ENCODE measurements around the gene RAB8A. TPM values are rescaled to one million over a fixed set of nuclear protein-coding genes. Genes with fewer than 3 reads are reported as not detected.

RAB8A gene
- total and polyA plus RNA-seq, 9 of the 15 experiments (the other 6 are each of a cell fraction or from before 2014, with no cell fraction given) = 11.2 to 102 (median 53.2) TPM

DNA sequence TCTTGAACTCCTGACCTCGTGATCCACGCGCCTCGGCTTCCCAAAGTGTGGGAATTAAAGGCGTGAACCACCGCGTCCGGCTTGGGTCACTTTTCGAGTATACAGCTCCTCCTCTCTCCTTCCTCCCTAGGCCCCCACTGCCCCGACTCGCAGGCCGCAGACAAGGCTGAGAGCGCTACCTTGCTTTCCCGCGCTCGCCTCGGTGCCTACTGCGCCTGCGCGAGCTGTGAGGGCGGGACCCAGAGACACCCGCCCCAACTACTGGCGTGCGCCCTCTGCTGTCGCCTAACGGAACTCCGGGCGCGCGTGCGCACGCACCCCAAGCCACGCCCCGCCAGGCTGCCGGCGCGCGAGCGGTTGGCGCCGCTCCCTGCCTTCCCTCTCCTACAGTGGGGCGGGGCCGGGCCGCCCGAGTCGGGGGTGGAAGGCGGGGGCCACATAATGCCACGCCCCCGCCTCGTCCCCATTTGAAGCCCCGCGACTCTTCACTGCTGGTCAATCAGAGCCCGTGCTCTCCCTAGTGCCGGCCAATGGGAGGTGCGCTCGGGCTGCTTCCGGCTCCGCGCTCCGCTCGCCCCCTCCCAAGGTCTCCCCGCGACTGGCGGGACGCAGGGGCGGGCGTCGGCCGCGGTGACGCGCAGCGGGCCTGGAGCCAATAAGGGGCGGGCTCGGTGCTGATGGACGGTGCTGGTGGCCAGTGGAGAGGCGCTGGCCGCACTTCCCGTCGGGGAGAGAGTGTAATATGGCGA is at the start of gene RAB8A (continued):
- TF ChIP-seq, protein P1, sequence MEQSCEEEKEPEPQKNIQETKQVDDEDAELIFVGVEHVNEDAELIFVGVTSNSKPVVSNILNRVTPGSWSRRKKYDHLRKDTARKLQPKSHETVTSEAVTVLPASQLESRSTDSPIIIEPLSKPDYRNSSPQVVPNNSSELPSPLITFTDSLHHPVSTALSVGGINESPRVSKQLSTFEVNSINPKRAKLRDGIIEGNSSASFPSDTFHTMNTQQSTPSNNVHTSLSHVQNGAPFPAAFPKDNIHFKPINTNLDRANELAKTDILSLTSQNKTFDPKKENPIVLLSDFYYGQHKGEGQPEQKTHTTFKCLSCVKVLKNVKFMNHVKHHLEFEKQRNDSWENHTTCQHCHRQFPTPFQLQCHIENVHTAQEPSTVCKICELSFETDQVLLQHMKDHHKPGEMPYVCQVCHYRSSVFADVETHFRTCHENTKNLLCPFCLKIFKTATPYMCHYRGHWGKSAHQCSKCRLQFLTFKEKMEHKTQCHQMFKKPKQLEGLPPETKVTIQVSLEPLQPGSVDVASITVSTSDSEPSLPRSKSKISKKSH (CRISPR knock-in tag; IDR thresholded peaks at IDR 0.05) = no peak
- TF ChIP-seq SMARCE1 (IDR thresholded peaks at IDR 0.05) (0 out of 2 replicates have a peak, but pooled peaks have one; percentile 9), CXXC5 (CRISPR knock-in tag; IDR thresholded peaks at IDR 0.05) (peak; percentile 89), MIER1 (IDR thresholded peaks at IDR 0.05; ENCODE audit: low read depth) (peak; percentile 9; the same call in 1 of the 2 replicates), ZNF696 (CRISPR knock-in tag; conservative IDR thresholded peaks at IDR 0.05) (no peak), GTF2A2 (tag; IDR thresholded peaks at IDR 0.05) (no peak), PCBP2 (IDR thresholded peaks at IDR 0.05; ENCODE audit: low read depth, low read length, poor library complexity, severe bottlenecking) (no peak), SRSF1 (IDR thresholded peaks at IDR 0.05; ENCODE audit: low read depth, low read length) (no peak), ZNF316 (IDR thresholded peaks at IDR 0.05) (no peak), TEAD2 (tag; IDR thresholded peaks at IDR 0.05) (no peak), TARDBP (IDR thresholded peaks at IDR 0.05) (no peak), CTBP1 (IDR thresholded peaks at IDR 0.05; ENCODE audit: borderline replicate concordance) (peak; percentile 92), ZBED1 (IDR thresholded peaks at IDR 0.05) (no peak), PTTG1 (tag; IDR thresholded peaks at IDR 0.05; ENCODE audit: low read depth) (no peak), SREBF2 (CRISPR knock-in tag; IDR thresholded peaks at IDR 0.05) (no peak)
- TF ChIP-seq, protein P2, sequence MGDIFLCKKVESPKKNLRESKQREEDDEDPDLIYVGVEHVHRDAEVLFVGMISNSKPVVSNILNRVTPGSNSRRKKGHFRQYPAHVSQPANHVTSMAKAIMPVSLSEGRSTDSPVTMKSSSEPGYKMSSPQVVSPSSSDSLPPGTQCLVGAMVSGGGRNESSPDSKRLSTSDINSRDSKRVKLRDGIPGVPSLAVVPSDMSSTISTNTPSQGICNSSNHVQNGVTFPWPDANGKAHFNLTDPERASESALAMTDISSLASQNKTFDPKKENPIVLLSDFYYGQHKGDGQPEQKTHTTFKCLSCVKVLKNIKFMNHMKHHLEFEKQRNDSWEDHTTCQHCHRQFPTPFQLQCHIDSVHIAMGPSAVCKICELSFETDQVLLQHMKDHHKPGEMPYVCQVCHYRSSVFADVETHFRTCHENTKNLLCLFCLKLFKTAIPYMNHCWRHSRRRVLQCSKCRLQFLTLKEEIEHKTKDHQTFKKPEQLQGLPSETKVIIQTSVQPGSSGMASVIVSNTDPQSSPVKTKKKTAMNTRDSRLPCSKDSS (IDR thresholded peaks at IDR 0.05; ENCODE audit: low read depth, partially characterized antibody) = no peak
- TF ChIP-seq, protein P3, sequence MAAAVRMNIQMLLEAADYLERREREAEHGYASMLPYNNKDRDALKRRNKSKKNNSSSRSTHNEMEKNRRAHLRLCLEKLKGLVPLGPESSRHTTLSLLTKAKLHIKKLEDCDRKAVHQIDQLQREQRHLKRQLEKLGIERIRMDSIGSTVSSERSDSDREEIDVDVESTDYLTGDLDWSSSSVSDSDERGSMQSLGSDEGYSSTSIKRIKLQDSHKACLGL (CRISPR knock-in tag; IDR thresholded peaks at IDR 0.05; ENCODE audit: borderline replicate concordance, poor library complexity, severe bottlenecking) = no peak
- TF ChIP-seq, protein P4, sequence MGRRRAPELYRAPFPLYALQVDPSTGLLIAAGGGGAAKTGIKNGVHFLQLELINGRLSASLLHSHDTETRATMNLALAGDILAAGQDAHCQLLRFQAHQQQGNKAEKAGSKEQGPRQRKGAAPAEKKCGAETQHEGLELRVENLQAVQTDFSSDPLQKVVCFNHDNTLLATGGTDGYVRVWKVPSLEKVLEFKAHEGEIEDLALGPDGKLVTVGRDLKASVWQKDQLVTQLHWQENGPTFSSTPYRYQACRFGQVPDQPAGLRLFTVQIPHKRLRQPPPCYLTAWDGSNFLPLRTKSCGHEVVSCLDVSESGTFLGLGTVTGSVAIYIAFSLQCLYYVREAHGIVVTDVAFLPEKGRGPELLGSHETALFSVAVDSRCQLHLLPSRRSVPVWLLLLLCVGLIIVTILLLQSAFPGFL (CRISPR knock-in tag; IDR thresholded peaks at IDR 0.05) = no peak
- TF ChIP-seq, protein P5, sequence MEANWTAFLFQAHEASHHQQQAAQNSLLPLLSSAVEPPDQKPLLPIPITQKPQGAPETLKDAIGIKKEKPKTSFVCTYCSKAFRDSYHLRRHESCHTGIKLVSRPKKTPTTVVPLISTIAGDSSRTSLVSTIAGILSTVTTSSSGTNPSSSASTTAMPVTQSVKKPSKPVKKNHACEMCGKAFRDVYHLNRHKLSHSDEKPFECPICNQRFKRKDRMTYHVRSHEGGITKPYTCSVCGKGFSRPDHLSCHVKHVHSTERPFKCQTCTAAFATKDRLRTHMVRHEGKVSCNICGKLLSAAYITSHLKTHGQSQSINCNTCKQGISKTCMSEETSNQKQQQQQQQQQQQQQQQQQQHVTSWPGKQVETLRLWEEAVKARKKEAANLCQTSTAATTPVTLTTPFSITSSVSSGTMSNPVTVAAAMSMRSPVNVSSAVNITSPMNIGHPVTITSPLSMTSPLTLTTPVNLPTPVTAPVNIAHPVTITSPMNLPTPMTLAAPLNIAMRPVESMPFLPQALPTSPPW (CRISPR knock-in tag; IDR thresholded peaks at IDR 0.05) = peak; percentile 97
- TF ChIP-seq, protein P6, sequence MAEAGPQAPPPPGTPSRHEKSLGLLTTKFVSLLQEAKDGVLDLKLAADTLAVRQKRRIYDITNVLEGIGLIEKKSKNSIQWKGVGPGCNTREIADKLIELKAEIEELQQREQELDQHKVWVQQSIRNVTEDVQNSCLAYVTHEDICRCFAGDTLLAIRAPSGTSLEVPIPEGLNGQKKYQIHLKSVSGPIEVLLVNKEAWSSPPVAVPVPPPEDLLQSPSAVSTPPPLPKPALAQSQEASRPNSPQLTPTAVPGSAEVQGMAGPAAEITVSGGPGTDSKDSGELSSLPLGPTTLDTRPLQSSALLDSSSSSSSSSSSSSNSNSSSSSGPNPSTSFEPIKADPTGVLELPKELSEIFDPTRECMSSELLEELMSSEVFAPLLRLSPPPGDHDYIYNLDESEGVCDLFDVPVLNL (CRISPR knock-in tag; IDR thresholded peaks at IDR 0.05; ENCODE audit: low read depth) = peak; percentile 95
